Fibroblast of villous mesenchyme (primary cell): ENCODE results near the gene SEC14L2. TPM values are rescaled to one million over a fixed set of nuclear protein-coding genes. Genes with fewer than 3 reads are reported as not detected.
"Not testable (repeated sequence)": the region's sequence is repeated elsewhere in the genome, so short reads cannot be mapped to it uniquely, and the experiment has no call there.

Source experiments
- DNase-seq: peaks from one replicate; pipeline ENCODE4 v3.0.0-alpha.2; 2010; ENCODE audit warnings: low read depth
- H3K4me3 ChIP-seq: 2 replicates; pipeline ENCODE4 v1.5.1; 2011; ENCODE audit warnings: low read depth, mild to moderate bottlenecking, low read length
- CTCF ChIP-seq: IDR thresholded peaks from 2 replicates; pipeline ENCODE4 v1.5.1; 2012; ENCODE audit warnings: low read depth, mild to moderate bottlenecking, low read length; ENCODE audit not compliant: insufficient read depth
- total RNA-seq: library from RNA; depleted of rRNA; stranded (reverse); fragments of >200 nt; gene quantifications from 2 replicates; pipeline ENCODE4 v1.2.3, GENCODE V29; 2012

SEC14L2 gene
- total RNA-seq, 1 donor = 9.5 TPM

- DNase-seq = no peak
- no peak for TF ChIP-seq CTCF
- no peak overlapping the region for H3K4me3 ChIP-seq
Observed at GRCh38 chr22:30439226-30439625, 42.4 kb downstream of the SEC14L2 start.

- DNase-seq = no peak
- TF ChIP-seq CTCF = no peak
- no peak overlapping the region for H3K4me3 ChIP-seq
Observed at GRCh38 chr22:30439836-30440235, 43.0 kb downstream of the SEC14L2 start.

GRCh38 chr22:30441088-30441487, 44.3 kb downstream of the SEC14L2 start:
- H3K4me3 ChIP-seq = no peak overlapping the region
- no peak for DNase-seq
- no peak for TF ChIP-seq CTCF

GRCh38 chr22:30444632-30445437, 48.0 kb downstream of the SEC14L2 start:
- DNase-seq = peak; percentile 49
- no peak overlapping the region for H3K4me3 ChIP-seq
- TF ChIP-seq CTCF = peak; percentile 79

- no peak for DNase-seq
- TF ChIP-seq CTCF = no peak
- H3K4me3 ChIP-seq = no peak overlapping the region
Observed at GRCh38 chr22:30445438-30446145, 48.8 kb downstream of the SEC14L2 start.

GRCh38 chr22:30447656-30448055, 50.8 kb downstream of the SEC14L2 start:
- DNase-seq = no peak
- no peak for TF ChIP-seq CTCF

GRCh38 chr22:30451488-30451887, 54.7 kb downstream of the SEC14L2 start:
- DNase-seq = peak; percentile 11
- not testable (repeated sequence) for H3K4me3 ChIP-seq

More at GRCh38 chr22:30447656-30448055, 50.8 kb downstream of the SEC14L2 start:
- H3K4me3 ChIP-seq = no peak overlapping the region
